Measurements from ENCODE around the gene SYNDIG1.

The SYNDIG1 gene

DNA sequence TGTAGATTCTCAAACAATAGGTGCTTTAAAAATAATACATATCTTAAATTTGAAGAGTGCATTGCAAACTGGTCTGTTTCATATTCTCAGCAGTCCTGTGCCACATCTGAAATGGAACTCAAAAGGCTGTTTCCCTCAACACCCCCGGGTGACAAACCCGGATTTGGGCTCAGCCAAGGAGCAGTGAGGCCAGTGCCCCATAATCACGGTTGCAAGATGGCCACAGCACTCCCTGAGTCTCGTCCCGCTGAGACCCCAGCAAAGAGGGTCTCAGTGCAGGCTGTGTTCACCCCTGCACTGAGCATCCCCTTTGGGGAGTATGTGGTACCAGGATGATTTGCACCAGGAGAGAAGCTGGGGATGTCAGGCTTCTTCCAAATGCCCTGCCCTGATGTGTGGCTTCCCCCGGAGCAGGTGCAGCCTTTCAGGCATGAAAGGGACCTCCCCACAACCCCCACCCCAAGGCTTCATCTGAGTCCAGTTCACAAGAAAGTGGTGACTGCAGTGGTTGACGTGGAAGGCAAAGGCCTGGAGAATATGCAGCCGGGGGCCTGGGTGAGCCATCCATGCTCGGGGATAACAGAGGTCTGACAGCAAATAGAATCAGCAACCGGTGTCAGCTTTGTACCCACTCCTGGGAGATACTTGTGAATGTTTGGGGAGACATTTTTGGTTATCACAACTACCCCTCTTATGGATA lies 202.9 kb downstream of the SYNDIG1 start:
- no peak for DNase-seq (ENCODE audit: low read depth in 2 of 3, low spot score in 2 of 3)

GRCh38 chr20:24672886-24673677 lies 203.7 kb downstream of the SYNDIG1 start:
- DNase-seq (ENCODE audit: low read depth in 2 of 3, low spot score in 2 of 3): no peak

GRCh38 chr20:24673678-24674570 lies 204.5 kb downstream of the SYNDIG1 start:
- no peak for DNase-seq (ENCODE audit: low read depth in 2 of 3, low spot score in 2 of 3)

DNA sequence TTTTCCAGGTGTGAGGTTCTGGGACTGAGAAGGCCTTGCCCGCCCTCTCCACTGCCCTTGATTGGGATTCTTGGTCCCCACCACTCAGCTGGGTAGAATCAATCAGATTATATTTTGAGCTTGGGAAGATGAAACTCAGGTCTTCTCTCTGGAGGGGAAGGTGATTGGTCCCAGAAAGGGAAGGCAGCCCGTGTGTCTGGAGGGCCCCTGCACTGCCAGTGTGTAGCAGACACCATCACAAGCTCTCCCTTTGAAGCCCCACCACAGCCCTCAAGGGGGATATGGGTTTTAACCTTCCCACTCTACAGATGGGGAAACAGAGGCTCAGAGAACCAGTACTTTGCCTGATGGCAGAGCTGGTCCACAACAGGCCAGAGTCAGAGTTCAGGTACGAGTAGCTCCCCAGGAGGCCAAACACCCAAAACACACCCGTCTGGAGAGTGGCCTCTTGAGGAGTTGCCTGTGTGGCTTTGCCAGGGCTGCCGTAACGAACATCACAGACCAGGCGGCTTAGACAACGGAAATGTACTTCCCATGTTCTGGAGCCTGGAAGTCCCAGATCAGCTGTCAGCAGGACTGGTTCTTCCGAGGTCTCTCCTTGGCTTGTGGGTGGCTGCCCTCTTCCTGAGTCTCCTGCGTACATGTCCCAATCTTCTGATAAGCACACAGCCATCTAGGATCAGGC lies 205.6 kb downstream of the SYNDIG1 start:
- no peak for DNase-seq (ENCODE audit: low read depth in 2 of 3, low spot score in 2 of 3)

DNA sequence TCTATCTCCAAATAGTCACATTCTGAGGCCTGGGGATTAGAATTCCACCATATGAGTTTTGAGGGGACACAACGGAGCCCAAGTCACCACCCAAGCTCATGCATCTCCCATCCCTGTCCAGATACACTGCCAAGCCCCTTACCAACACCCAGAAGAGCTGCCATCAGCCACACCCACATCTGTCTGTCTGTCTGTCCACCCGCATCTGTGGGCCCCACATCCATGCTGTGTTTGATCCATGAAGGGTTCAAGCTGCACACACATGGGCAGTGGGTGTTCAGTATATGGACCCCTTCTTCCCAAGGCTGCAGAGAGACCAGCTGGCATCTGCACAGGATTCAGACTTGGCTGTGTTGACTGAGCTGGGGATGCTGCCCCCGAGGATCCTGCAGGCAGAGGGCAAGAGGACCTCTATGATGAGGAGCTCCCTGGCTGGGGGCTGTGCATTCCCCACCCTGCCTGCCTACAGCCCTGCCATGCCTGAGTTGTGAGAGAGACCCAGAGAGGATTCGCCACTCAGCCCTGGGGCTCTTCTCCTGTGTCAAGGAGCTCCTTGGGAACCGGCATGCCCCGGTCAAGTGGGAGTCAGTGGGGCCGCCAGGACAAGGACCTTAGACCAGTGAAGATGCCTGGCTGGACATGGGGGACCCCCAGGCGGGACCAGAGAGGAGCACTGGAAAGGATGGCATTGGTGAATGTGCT lies 206.4 kb downstream of the SYNDIG1 start:
- DNase-seq (ENCODE audit: low read depth in 2 of 3, low spot score in 2 of 3): no peak

DNA sequence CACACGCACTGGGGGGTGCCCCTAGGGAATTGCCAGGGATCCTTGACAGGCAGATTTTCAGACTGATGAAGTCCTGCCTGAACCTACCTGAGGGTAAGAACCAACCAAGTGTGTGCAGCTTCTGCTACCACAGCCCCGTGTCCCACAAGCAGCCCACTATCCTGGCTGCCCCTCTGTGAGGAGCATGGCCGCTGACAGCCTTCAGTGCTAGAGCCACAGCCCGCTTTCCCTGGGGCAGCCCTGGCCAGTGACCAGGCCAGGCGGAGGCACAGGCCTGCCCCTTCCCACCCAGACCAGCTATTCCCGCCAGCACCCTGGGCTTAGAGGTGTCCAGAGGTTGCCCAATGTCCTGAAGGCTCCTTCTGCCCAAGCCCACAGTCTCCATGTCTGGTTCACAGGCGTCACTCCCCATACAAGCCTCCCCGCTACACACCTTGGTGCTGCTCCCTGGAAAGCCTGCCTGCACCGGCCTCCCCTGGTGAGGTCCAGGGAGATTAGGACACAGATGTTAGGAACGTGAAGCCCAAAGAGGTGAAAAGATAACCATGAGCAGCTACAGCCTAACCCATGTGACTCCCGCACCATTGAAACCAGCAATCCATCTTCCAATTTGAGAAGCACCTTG lies 207.0 kb downstream of the SYNDIG1 start:
- no peak for DNase-seq (ENCODE audit: low read depth in 2 of 3, low spot score in 2 of 3)

DNA sequence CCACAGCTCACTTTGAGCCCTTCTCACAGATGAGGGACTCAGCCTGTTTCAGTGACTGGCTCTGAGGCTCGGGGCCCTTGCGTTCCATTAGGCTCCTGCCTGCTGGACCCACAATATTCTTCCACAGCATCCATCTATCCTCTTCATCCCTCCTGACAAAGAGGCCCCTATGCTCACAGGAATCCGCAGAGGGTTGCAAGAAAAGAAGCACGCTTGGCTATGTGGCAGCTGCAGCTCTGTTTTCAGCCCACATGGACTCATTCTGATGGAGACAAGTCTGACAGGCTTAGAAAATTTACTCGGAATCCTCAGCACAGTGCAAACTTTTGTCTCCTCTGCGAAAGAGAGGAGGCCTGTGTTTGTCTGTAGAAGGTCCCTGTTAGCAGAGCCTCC lies 207.5 kb downstream of the SYNDIG1 start:
- no peak for DNase-seq (ENCODE audit: low read depth in 2 of 3, low spot score in 2 of 3)

- no peak for DNase-seq (ENCODE audit: low read depth in 2 of 3, low spot score in 2 of 3)
Measured at GRCh38 chr20:24677626-24678315, 208.3 kb downstream of the SYNDIG1 start.

GRCh38 chr20:24678351-24679106 lies 209.1 kb downstream of the SYNDIG1 start:
- no peak for DNase-seq (ENCODE audit: low read depth in 2 of 3, low spot score in 2 of 3)

DNA sequence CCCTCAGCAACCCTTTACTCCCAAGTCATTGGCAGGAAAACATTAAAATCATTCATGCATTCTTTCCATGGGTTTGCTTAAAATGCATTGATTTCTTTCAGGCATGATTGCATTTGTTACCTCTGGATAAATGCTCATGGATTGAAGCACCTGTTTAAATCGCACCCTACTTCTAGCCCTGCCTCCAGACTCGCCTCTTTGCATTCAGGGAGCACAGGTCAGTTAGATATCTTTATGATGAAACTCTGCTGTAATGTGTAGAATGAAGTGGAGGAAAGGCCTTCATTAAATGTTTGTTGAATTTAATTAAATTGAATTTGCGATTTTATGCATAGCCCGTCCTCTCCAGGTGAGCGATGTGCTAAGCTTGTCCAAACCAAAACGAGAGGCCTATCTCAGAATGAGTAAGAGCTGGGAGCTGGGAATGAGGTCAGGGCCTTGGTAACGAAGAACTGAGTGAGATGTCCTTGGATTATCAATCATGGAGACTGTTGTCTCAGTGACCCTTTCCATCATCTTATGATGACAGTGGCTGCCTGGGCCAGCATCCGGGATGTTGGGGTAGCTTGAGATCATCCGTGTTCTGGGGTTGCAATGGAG lies 210.1 kb downstream of the SYNDIG1 start:
- no peak for DNase-seq (ENCODE audit: low read depth in 2 of 3, low spot score in 2 of 3)

DNA sequence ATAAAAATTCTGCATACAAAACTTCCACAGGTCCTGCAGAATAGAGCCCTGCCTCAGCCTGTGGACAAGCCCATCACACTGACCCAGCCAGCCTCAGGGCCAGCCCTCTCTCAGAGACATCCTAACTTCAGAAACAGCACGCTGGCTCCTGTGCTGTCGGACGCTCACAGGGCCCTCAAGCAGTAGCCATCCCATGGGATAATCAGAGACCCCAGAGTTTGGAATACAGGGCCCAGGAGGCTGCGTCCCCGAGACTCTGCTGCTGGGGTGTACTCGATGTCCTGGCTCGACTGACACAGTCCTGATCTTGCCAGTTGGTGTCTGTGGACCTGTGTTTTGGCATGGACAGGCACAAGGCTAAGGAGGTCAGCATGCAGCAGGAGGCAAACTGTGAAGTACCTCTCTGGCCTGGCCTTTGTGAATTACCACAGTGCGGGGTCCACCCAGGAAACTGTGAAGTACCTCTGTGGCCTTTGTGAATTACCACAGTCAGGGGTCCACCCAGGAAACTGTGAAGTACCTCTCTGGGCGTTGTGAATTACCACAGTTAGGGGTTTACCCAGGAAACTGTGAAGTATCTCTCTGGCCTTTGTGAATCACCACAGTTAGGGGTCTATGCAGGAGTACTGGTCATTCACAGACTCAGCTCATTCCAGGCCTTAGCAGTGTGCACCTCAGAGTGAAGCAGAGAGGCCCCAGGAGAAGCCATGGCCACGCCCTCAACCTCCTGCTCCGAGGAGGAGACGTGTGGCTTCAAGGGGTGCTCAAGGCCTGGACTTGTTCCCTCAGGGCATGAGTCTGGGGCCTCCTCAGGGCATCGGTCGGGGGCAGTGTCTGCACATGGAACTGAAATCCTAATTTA lies 212.4 kb downstream of the SYNDIG1 start:
- no peak for DNase-seq (ENCODE audit: low read depth in 2 of 3, low spot score in 2 of 3)

- DNase-seq (ENCODE audit: low read depth in 2 of 3, low spot score in 2 of 3): no peak
Measured at GRCh38 chr20:24682496-24682985, 213.1 kb downstream of the SYNDIG1 start.

DNA sequence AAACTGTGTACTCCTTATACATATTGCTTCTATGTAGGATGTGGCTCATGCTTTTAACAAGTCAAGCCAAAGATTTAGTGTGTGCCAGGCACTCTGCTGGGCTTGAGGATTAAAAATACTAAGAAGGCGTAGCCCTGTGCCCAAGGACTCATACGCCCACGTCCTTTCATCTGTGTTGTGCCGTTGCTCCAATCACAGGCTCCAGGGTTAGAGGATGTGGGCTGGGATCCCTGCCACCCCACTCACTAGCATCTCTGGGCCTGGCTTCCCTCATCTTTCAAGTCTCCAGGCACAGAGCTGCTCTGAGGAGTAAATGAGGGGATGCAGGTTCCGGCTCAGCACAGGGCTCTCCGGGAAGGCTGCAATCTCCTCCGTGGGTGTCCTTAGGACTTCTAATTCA lies 214.2 kb downstream of the SYNDIG1 start:
- no peak for DNase-seq (ENCODE audit: low read depth in 2 of 3, low spot score in 2 of 3)

GRCh38 chr20:24684421-24684871 lies 215.0 kb downstream of the SYNDIG1 start:
- no peak for DNase-seq (ENCODE audit: low read depth in 2 of 3, low spot score in 2 of 3)

- no peak for DNase-seq (ENCODE audit: low read depth in 2 of 3, low spot score in 2 of 3)
Measured at GRCh38 chr20:24684956-24685691, 215.7 kb downstream of the SYNDIG1 start.

DNA sequence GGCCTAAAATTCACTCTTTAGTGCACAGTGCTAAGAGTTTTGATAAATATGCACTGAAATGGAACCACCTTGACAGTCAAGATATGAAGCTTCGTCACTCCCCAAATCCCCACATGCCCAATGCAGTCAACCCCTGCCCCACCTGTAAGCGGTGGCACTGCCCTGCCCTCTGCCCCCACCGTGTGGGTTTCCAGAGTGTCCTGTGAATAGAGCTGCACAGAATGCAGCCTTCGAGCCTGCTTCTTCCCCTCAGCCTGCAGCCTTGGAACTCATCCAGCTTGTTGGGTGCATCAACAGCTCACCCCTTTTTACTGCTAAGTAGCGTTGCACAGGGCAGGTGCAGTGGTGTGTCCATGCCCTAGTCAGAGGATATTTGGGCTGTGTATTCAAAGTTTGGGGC lies 216.3 kb downstream of the SYNDIG1 start:
- no peak for DNase-seq (ENCODE audit: low read depth in 2 of 3, low spot score in 2 of 3)
